Jurkat, Clone E6-1 (cell line): Measurements from ENCODE around the gene LSS.
"Not testable (repeated sequence)": the region's sequence is repeated elsewhere in the genome, so short reads cannot be mapped to it uniquely, and the experiment has no call there.

ENCODE experiments used
- DNase-seq: peaks from one replicate; pipeline ENCODE4 v3.0.0-alpha.2; 2011; ENCODE audit warnings: low read depth, low spot score
- H3K4me3 ChIP-seq: 2 replicates; pipeline ENCODE4 v1.5.1; 2011; ENCODE audit warnings: mild to moderate bottlenecking, low read length, control low read depth, moderate library complexity

Gene LSS

DNA sequence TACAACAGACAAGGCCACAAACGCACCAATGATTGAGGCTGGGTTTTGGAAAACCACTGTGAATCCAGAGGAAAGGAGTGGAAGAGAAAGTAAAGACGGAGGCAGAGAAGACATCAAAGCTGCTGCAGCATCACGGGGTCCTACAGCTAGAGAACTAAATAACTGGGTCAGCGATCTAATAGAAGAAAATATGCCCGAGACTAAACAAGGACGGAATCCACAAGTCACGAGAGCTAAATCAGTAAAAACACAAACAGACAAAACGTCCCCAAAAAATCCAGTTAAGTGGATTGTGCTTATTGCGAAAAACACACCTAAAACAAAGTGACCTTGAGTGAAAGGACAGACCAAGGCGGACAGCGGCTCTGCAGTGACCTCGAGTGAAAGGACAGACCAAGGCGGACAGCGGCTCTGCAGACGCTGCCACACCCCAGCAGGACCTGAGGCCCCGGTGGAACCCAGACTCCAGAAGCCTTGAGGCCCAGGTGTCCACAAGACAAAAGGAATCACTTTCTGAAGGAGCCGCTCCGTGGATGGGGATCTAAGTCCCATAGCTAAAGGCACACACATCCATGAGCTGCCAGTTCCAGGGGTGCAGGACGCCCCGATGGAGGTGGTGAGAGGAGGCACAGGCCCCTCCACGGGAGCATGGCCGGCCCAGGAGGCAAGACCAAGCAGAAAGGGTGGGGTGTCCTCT is 79.2 kb downstream of the LSS start:
- H3K4me3 ChIP-seq = no peak overlapping the region
- no peak for DNase-seq

DNA sequence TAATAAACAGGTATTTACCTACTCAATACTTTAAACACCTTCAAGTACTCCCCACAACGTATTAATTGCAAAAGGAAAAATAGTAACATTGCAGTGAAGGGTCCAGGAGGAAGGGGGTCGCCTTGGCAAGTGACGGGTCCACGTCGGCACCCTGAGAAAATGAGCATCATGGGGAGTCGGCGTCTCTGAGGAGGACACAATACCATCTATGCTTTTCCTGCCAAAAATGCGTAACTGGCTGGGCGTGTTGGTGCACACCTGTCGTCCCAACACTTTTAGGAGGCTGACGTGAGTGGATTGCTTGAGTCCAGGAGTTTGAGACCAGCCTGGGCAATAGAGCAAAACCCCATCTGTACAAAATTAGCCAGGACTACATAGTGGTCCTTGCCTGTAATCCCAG is 80.5 kb downstream of the LSS start:
- H3K4me3 ChIP-seq = no peak overlapping the region
- DNase-seq = no peak

DNA sequence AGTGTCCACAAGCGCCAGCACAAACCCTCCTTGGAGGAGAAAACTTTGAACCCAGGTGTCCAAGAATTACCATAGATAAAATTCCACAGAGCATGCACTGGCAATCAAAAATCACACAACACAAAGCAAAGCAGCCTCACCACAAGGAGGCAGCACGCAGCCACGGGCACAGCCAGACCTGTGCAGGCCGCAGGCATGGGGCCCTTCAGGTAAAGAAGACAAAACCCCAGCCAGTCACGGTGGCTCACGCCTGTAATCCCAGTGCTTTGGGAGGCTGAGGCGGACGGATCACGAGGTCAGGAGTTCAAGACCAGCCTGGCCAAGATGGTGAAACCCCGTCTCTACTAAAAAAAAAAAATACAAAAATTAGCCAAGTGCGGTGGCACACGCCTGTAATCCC is 81.1 kb downstream of the LSS start:
- H3K4me3 ChIP-seq = not testable (repeated sequence)
- DNase-seq = peak; percentile 44

DNA sequence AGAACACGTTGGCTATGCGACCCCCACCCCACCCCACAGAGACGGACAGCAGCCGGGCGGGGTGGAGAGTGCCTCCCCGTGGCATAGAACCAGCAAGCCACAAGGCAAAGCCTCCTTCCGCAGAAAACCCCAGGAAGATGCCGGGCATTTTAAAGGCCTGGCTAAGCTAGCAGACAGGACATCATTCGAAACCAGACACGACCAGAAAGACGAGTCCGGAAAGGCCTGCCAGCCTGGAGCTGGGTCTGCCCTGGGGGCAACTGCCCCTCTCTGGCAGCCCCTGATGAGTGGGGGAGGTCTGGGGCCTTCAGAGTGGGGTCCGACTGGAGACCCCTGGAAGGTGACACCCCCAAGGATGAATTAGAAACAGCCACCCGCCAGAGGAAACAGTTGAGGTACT is 81.7 kb downstream of the LSS start:
- no peak overlapping the region for H3K4me3 ChIP-seq
- DNase-seq = no peak

DNA sequence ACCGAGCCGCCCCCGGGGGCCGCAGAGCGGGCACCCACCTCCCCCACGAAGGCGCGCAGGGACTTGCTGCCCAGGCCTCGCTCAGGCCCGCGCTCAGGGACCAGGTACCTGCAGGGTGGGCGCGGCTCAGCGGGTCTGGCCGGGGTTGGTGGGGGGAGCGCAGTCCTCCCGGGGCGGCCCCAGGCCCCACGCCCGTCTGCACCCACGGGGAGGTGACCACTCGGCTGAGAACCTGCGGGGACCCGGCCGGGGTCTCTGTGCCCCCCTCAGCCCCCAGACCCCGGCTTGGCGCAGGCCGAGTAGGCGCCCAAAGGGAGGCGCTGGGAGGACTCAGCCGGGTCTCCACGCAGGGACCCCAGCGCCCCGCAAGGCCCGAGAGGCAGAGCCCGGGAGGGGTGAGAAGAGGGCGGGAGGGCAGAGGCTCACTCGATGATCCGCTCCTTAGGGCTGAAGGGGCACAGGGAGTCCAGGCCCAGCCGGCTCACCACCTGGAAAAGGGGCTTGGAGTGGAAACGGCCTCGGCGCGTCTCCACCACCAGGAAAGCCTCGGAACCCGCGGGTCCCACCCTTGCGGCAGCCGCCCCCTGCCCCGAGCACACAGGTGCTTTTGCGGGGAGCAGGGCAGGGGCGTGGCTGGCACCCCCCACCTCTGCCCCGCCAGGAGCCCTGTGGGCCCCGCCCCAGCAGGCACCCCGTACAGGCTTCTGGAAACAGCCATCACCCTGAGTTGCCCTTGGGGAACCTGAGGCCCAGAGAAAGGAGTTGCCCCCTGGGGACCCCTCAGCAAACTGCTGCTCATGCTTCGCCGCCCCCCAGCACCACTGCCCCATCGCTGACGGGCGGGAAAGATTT is 82.5 kb downstream of the LSS start:
- H3K4me3 ChIP-seq = no peak overlapping the region
- no peak for DNase-seq

DNA sequence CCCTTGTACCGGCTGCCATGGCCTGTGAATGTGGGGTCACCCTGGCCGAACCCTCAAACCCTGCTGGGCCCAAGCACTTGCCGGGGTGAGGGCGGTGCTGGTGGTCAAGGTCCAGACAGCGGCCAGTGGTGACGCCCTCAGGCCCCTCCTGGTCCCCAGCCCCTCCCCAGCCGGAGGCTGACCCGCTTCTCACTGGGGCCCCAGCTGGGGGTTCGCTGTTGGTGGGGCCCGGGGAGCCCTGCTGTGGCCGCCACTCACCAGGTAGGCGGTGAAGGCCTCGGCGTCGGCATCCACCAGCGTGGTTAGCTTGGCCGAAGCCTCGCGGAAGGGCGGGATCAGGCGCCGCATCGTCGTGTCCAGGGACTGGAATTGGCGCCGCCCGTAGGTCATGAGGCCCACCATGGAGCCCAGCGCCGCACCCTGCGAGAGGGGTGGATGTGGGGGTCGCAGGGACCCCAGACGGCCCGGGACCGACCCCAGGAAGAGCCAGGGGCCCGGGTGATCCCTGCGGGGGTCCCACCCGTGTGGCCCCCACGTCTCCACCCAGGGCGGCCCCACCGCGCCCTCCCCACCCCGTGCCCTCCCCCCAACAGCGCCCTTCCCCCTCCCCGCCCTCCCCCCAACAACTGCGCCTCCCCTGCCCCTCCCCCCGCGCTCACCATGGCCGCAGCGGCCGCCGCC is 83.3 kb downstream of the LSS start:
- DNase-seq = no peak
- H3K4me3 ChIP-seq = no peak overlapping the region

DNA sequence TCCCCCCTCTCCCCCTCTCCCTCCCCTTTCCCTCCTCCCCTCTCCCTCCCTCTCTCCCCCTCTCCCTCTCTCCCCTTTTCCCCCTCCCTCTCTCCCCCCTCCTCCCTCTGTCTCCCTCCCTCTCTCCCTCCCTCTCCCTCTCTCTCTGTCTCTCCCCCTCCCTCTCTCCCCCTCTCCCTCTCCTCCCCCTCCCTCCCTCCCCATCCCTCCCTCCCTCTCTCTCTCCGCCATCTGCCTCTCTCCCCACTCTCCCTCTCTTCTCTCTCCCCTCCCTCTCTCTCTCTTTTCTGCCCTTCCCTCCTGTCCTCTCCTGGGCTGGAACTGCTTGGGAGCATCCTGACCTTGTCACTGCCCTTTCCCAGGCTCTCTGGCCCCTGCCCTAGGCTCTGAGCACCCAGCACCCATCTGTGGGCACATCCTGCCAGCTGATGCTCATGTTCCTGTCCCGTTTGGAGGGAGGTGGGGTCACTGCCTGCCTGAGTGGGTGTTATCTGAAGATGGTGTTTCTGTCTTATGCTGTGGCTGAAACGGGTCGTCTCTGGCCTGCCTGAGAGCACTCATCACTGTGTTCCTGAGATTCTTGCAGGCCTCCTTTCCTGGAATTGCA is 84.0 kb downstream of the LSS start:
- no peak overlapping the region for H3K4me3 ChIP-seq
- no peak for DNase-seq

DNA sequence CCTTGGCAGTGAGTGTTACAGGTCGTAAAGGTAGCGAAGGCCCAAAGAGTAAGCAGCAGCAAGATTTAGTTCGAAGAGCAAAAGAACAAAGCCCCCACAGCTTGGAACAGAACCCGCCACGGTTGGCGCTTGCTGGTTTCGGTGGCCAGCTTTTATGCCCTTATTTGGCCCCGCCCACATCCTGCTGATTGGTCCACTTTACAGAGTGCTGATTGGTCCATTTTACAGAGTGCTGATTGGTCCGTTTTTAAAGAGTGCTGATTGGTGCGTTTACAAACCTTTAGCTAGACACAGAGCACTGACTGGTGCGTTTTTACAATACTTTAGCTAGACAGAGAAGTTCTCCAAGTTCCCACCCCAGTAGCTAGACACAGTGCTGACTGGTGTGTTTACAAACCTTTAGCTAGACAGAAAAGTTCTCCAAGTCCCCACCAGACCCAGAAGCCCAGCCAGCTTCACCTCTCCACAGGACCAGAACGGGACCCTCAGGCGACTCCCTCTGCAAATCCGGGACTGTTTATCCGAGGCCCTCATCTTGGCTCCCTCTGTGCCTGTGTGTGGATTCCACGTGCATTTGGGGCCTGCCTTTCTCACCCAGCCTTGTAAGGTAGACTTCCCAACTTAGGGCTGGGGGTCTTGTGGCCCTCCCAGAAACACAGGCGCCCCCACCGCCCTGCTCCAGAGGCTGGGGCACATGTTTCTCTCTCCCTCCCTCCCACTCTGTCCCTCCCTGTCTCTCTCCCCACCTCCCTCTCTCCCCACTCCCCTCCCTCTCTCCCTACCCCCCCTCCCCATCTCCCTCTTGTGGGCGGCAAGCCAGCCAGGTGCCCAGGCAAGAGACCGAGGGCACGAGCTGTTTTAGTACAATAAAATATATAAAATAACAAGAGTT is 85.7 kb downstream of the LSS start:
- no peak overlapping the region for H3K4me3 ChIP-seq
- DNase-seq = peak; percentile 12

DNA sequence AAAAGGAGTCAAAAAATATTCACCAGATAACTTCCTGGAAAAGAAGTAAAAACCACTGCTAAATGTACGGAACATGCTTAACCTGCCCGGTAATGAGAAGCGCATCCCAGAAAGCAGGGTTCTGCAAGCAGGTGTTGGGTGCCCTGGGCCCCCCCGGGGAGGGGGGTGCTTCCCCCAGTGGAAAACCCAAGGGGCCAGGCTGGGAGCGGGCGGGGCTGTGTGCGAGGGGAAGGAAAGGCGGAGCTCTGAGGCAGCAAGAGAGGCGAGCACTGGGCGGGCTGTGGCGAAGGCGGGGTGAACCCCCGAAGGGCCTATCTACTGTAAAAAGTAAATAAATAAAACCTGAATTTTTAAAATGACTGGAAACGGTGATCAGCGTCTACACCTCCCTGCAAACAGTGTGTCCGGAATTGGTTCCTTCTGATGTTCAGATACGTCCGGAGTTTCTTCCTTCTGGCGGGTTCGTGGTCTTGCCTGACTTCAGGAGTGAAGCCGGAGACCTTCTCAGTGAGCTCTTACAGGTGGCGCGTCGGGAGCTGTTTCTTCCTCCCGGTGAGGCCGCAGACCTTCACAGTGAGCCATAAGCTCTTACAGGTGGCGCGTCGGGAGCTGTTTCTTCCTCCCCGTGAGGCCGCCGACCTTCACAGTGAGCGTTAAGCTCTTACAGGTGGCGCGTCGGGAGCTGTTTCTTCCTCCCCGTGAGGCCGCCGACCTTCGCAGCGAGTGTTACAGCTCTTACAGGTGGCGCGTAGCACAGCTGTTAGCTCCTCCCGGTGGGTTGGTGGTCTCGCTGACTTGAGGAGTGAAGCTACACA is 86.6 kb downstream of the LSS start:
- H3K4me3 ChIP-seq = no peak overlapping the region
- no peak for DNase-seq

DNA sequence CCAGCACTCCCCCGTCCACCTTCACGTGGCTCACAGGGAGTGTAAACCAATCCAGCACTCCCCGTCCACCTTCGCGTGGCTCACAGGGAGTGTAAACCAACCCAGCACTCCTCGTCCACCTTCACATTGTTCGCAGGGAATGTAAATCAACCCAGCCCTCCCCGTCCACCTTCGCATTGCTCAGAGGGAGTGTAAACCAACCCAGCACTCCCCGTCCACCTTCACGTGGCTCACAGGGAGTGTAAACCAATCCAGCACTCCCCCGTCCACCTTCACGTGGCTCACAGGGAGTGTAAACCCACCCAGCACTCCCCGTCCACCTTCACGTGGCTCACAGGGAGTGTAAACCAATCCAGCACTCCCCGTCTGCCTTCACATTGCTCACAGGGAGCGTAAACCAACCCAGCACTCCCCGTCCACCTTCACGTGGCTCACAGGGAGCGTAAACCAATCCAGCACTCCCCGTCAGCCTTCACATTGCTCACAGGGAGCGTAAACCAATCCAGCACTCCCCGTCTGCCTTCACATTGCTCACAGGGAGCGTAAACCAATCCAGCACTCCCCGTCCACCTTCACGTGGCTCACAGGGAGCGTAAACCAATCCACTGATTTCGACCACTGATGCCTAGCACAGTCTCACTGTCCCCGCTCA is 88.1 kb downstream of the LSS start:
- H3K4me3 ChIP-seq, DNase-seq: not testable (repeated sequence)

DNA sequence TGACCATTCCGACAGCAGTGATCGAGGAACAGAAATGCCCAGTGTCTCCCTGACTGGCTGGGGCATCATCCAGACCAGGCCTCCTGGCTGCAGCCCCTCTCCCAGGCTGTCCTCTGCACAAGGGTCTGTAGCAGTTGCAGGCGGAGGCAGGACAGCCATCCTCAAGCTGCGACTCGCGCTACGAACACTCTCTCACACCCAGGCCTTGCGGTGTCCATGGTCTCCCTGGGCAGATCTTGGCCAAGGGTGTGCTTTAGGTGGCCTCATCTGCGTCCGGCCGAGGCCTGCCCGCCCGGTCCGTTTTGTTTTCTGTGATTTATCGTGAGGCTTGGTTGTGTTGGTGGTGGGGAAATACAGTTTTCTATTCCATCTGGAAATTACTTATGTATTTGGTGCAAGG is 88.9 kb downstream of the LSS start:
- DNase-seq = no peak
- H3K4me3 ChIP-seq = no peak overlapping the region

DNA sequence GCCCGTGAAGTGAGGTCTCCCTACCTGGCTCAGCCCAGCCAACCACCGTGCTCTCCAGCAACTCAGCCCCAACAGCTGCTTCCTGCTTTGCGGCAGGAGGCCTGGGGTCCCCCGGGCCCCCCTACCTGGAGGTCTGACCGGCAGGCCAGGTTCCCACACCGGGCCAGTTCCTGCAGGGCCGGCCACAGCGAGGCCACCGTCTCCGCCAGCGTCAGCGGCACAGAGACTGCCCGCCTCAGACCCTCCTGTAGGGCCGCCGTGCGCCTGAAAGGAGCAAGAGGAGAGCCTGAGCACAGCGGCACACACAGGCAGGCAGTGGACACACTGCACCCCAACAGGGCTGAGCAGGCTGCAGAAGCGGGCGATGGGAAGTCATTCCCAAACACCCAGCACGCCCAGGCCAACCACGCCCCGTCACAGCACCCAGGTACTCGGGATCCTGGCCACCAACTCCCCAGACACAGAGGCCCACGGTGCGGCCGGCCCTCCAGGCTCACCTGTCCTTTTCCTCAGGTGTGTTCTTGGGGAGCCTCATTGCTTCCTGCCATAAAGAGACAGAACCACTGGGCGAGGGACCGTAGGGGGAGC is 90.1 kb downstream of the LSS start:
- no peak overlapping the region for H3K4me3 ChIP-seq
- DNase-seq = no peak
